H1 (cell line): Measurements from ENCODE around the gene PTPRH.

Experiments used
- EGR1 ChIP-seq: IDR thresholded peaks from 2 replicates; pipeline ENCODE4 v1.6.1; 2011; ENCODE audit warnings: low read depth, low read length, borderline replicate concordance
- POLR2A ChIP-seq, 2 experiments: IDR thresholded peaks; 1 replicate in 1 of 2; 2 replicates in 1 of 2; pipeline ENCODE4 v1.6.1; 2011; ENCODE audit warnings: low read depth in 2 of 2, low read length in 2 of 2, mild to moderate bottlenecking in 2 of 2; ENCODE audit errors: control extremely low read depth in 1 of 2
- POLR2AphosphoS5 ChIP-seq: IDR thresholded peaks from 2 replicates; pipeline ENCODE4 v1.6.1; 2011; ENCODE audit warnings: low read depth, low read length
- SUZ12 ChIP-seq: fragments of 200-600 bp; sonication (generic); IDR thresholded peaks from 2 replicates; pipeline ENCODE4 v1.6.1; 2012; ENCODE audit warnings: mild to moderate bottlenecking, inconsistent platforms, low read length, moderate library complexity, mixed read lengths
- TF ChIP-seq, protein P1 (sequence below), 3 experiments: IDR thresholded peaks; 1 replicate in 2 of 3; 2 replicates in 1 of 3; pipeline versions ENCODE4 v1.5.1 to v1.6.1; 2011; ENCODE audit warnings: low read length in 3 of 3, mild to moderate bottlenecking in 3 of 3, inconsistent platforms in 2 of 3, low read depth in 1 of 3, moderate library complexity in 1 of 3; ENCODE audit not compliant: insufficient read depth in 1 of 3; ENCODE audit errors: control extremely low read depth in 1 of 3
- TF ChIP-seq, protein P2 (sequence below): IDR thresholded peaks from 2 replicates; pipeline ENCODE4 v1.6.1; 2012; ENCODE audit warnings: low read length, inconsistent platforms

DNA sequence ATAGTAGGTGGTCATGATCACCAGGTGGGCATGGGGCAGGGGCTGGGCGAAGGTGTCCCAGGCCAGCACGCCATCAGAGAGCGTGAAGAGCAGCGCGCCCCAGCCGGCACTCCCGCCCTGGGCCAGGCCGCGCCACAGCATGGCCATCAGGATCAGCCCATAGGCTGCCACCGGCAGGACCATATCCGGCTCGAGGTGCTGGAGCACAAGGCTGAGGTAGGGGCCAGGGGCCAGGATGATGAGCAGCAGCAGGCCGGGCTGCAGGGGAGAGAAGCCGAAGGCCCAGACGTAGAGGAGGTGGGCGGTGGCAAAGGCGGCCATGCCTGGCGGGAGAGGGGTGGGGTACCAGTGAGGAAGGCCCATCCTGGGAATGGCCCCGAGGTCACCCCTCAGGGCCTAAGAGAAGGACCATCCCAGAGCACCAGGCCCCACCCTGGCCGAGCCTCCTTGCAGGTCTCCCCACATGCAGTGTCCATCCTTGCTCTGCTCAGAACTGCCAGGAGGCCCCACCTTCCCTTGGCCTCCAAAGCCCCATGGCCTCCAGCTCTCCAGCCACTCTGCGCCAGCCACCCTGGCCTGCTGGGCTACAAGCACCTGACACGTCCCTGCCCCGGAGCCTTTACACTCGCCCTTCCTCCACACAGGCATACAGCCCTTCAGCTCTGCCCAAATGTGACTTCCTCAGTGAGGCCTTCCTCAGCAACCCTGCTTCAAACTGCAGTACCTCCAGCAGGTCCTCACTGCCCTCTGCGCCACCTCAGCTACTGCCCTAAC lies 18.1 kb upstream of the PTPRH start:
- TF ChIP-seq POLR2AphosphoS5 (no peak), SUZ12 (no peak), POLR2A (IDR thresholded peaks at IDR 0.05; ENCODE audit: control extremely low read depth in 1 of 2, low read depth in 2 of 2, low read length in 2 of 2) (no peak), EGR1 (no peak)
- TF ChIP-seq, protein P1, sequence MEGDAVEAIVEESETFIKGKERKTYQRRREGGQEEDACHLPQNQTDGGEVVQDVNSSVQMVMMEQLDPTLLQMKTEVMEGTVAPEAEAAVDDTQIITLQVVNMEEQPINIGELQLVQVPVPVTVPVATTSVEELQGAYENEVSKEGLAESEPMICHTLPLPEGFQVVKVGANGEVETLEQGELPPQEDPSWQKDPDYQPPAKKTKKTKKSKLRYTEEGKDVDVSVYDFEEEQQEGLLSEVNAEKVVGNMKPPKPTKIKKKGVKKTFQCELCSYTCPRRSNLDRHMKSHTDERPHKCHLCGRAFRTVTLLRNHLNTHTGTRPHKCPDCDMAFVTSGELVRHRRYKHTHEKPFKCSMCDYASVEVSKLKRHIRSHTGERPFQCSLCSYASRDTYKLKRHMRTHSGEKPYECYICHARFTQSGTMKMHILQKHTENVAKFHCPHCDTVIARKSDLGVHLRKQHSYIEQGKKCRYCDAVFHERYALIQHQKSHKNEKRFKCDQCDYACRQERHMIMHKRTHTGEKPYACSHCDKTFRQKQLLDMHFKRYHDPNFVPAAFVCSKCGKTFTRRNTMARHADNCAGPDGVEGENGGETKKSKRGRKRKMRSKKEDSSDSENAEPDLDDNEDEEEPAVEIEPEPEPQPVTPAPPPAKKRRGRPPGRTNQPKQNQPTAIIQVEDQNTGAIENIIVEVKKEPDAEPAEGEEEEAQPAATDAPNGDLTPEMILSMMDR (IDR thresholded peaks at IDR 0.05; ENCODE audit: control extremely low read depth in 1 of 3, insufficient read depth in 1 of 3, low read depth in 1 of 3, low read length in 3 of 3), result no peak
- TF ChIP-seq, protein P2, sequence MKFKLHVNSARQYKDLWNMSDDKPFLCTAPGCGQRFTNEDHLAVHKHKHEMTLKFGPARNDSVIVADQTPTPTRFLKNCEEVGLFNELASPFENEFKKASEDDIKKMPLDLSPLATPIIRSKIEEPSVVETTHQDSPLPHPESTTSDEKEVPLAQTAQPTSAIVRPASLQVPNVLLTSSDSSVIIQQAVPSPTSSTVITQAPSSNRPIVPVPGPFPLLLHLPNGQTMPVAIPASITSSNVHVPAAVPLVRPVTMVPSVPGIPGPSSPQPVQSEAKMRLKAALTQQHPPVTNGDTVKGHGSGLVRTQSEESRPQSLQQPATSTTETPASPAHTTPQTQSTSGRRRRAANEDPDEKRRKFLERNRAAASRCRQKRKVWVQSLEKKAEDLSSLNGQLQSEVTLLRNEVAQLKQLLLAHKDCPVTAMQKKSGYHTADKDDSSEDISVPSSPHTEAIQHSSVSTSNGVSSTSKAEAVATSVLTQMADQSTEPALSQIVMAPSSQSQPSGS, result no peak
